GM12801 (cell line): ENCODE measurements around the gene SEPTIN5.

Experiments used
- TF ChIP-seq, protein P1 (sequence below): IDR thresholded peaks from one replicate; pipeline ENCODE4 v1.5.1; 2011; ENCODE audit warnings: control low read depth; ENCODE audit not compliant: insufficient read length; ENCODE audit errors: extremely low read depth

The SEPTIN5 gene

GRCh38 chr22:19749876-19750275, 35.6 kb downstream of the SEPTIN5 start:
- TF ChIP-seq, protein P1, sequence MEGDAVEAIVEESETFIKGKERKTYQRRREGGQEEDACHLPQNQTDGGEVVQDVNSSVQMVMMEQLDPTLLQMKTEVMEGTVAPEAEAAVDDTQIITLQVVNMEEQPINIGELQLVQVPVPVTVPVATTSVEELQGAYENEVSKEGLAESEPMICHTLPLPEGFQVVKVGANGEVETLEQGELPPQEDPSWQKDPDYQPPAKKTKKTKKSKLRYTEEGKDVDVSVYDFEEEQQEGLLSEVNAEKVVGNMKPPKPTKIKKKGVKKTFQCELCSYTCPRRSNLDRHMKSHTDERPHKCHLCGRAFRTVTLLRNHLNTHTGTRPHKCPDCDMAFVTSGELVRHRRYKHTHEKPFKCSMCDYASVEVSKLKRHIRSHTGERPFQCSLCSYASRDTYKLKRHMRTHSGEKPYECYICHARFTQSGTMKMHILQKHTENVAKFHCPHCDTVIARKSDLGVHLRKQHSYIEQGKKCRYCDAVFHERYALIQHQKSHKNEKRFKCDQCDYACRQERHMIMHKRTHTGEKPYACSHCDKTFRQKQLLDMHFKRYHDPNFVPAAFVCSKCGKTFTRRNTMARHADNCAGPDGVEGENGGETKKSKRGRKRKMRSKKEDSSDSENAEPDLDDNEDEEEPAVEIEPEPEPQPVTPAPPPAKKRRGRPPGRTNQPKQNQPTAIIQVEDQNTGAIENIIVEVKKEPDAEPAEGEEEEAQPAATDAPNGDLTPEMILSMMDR, result no peak

GRCh38 chr22:19750507-19751490, 36.5 kb downstream of the SEPTIN5 start:
- TF ChIP-seq, protein P1, result no peak

GRCh38 chr22:19751497-19752245, 37.4 kb downstream of the SEPTIN5 start:
- TF ChIP-seq, protein P1, result no peak

DNA sequence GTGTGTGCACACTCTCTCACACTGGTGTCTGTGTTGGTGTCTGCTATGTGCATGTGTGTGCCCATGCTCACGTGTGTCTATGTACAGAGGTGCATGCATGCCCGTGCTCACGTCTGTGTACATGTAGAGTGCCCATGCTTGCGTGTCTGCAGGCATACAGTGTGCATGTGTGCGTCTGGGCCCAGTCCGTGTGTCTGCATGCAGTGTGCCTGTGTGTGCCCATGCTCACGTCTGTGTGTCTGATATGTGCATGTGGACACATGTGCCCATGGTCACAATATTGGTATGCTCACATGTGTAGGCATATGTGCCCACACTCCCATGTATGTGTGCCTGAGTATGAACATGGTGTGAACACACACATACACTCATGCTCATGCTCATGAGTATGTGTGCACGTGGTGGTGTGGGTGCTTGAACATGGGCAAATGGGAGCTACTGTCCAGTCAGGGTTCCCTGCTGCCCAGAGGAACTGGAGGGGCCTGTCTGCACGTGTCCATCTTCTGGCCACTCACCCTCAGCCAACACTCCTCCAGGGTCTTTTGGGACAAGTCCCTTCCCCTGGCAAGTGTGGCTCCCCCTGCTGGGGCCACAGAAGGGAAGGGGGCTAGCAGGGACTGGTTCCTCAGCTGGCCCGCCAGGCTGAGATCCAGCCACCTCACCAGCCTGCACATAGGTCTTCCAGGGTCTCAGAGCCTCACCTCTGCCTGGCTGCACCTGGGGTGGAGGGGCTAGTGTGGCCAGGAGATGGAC, 39.0 kb downstream of the SEPTIN5 start:
- TF ChIP-seq, protein P1, result no peak

GRCh38 chr22:19753996-19754700, 39.8 kb downstream of the SEPTIN5 start:
- TF ChIP-seq, protein P1, result no peak

GRCh38 chr22:19754701-19755144, 40.4 kb downstream of the SEPTIN5 start:
- TF ChIP-seq, protein P1, result no peak
